LNCAP (cell line): ENCODE results near the gene KCNH4.

Experiments used
- CTCF ChIP-seq: fragments of 450-650 bp; IDR thresholded peaks from 2 replicates; pipeline ENCODE4 v1.5.1; 2017; ENCODE audit warnings: mild to moderate bottlenecking

KCNH4 gene

GRCh38 chr17:42199416-42200011 lies 18.6 kb upstream of the KCNH4 start:
- TF ChIP-seq CTCF, result no peak

- TF ChIP-seq CTCF, result no peak
Measured at GRCh38 chr17:42198897-42199296, 18.0 kb upstream of the KCNH4 start.

GRCh38 chr17:42197564-42198156 lies 16.7 kb upstream of the KCNH4 start:
- TF ChIP-seq CTCF, result no peak

GRCh38 chr17:42193969-42194899 lies 13.3 kb upstream of the KCNH4 start, which contains the start of gene GHDC:
GHDC (minus strand) TSS chr17:42194494; CDS start chr17:42193581, 913 bp downstream.
- TF ChIP-seq CTCF, result no peak

DNA sequence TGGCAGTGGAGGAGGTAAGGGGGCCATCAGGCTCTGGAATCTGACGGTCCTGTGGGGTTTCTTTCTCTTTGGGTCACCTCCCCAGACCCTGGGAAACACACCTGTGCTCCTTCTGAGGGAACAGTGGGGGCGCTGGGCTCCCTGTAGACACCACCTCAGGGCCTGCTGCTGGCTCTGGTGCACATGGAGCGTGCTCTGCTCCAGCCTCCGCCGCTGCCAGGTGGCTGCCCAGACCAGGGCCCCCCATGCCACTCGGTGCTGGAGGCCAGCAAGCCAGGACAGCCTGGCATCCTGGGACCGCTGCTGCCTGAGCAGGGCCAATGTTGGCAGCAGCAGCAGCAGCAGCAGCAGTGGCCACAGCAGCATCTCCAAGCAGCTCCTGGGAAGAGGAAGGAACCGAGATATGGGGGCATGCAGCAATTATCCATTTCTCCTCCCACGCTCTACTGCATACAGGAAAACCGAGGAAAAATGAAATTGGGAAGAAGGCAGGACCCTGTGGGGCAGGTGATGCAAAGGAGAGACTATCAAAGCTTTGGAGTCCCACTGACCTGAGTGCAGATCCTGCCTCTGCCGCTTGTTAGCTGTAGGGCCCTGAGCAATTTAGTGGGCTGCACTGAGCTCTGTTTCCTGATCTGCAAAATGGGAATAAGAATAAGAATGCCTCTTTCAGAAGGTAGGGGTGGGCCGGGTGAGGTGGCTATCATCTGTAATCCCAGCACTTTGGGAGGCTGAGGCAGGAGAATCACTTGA lies 12.4 kb upstream of the KCNH4 start:
- no peak for TF ChIP-seq CTCF

DNA sequence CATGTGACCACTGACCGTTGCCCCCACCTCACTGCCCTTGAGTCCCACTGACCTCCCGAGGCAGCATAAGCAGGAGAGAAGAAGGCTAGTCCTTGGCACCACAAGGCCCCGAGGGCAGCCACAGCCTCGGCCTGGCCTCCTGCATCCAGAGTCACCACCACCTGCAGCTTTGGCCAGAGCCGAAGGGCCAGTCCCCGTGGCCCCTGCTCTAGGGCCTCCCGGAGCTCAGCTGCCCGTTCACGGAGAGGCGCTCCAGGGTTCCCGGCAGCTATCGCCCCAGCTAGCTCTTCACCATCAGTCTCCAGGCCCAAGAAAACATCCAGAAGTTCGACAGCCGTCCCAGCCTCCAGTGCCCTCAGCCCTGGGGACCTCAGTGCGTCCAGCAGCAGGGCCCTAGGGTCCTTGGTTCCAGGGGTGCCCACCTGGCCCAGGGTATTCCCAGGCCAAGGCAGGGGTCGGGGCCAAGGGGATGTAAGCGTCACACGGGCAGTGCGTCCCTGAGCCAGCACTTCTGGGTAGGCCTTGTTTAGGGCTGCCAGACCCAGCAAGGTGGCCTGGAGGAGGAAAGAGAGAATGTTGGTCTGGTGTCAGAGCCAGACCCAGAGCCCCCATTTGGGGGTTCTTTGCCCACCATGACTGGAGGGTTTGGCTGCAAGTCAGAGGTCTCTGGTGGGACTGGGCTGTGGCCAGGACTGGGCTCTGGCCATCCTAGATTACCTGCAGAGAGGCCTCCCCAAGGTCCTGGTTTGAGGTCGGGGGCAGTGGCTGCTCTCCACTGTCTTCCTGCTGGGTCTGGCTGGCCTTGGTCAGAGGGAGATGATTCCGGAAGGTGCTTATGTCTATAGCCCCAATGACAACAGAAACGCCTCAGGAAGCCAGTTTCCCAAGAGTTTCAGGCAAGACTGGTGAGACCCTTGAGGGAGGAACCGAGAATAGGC lies 11.5 kb upstream of the KCNH4 start:
- no peak for TF ChIP-seq CTCF
